K562 (cell line): ENCODE measurements around the gene WDR93. TPM values are rescaled to one million over a fixed set of nuclear protein-coding genes. Genes with fewer than 3 reads are reported as not detected.

ENCODE experiments used
- BHLHE40 ChIP-seq: IDR thresholded peaks from 2 replicates; pipeline ENCODE4 v1.6.1; 2011; ENCODE audit warnings: low read length, improper control_type of control experiment
- CHD2 ChIP-seq: IDR thresholded peaks from 2 replicates; pipeline ENCODE4 v1.6.1; 2011; ENCODE audit warnings: low read depth, low read length
- ELF1 ChIP-seq: fragments of 200-800 bp; sonication (Bioruptor generic); IDR thresholded peaks from 2 replicates; pipeline ENCODE4 v1.6.1; 2016; ENCODE audit warnings: missing genetic modification characterization, missing compliant biosample characterization
- EP400 ChIP-seq: fragments of 450-650 bp; IDR thresholded peaks from 2 replicates; pipeline ENCODE4 v1.6.1; 2017; ENCODE audit warnings: antibody characterized with exemption, mild to moderate bottlenecking, moderate library complexity
- FOXJ2 ChIP-seq: fragments of 200-800 bp; sonication (Bioruptor generic); IDR thresholded peaks from 2 replicates; pipeline ENCODE4 v1.6.1; 2016; ENCODE audit warnings: missing genetic modification characterization, missing compliant biosample characterization
- HDAC3 ChIP-seq: fragments of 450-650 bp; IDR thresholded peaks from 2 replicates; pipeline ENCODE4 v1.6.1; 2018; ENCODE audit warnings: borderline replicate concordance, mild to moderate bottlenecking, moderate library complexity; ENCODE audit not compliant: partially characterized antibody
- RFX1 ChIP-seq: fragments of 450-650 bp; IDR thresholded peaks from 2 replicates; pipeline ENCODE4 v1.6.1; 2016; ENCODE audit warnings: mild to moderate bottlenecking, moderate library complexity
- SMC3 ChIP-seq: conservative IDR thresholded peaks from 2 replicates; pipeline ENCODE4 v1.6.1; 2011; ENCODE audit warnings: low read depth, low read length, improper control_type of control experiment; ENCODE audit not compliant: insufficient read depth
- ZNF57 ChIP-seq: fragments of 450-650 bp; formaldehyde crosslinking; IDR thresholded peaks from 2 replicates; pipeline ENCODE4 v1.4.0; 2020; ENCODE audit warnings: mild to moderate bottlenecking, moderate library complexity
- polyA plus RNA-seq, 8 experiments: library from polyadenylated mRNA; depleted of rRNA in 4 of 8; stranded (reverse) in 5 of 8; unstranded in 3 of 8; fragments of >200 nt; fragmentation: Nextera tagmentation in 2 of 8; fragmentation: Illumina TruSeq in 1 of 8; extraction: Ambion mirVana in 2 of 8; extraction: Trizol in 1 of 8; gene quantifications; 2 replicates each; pipeline versions ENCODE4 v1.2.1 to v1.2.3, GENCODE V29; 2011 to 2014; ENCODE audit warnings: inconsistent platforms in 1 of 8, missing spikeins in 1 of 8
- total RNA-seq, 7 experiments: library from RNA; depleted of rRNA in 6 of 7; stranded (reverse); fragments of >200 nt in 6 of 7; fragmentation: Illumina TruSeq in 2 of 7; extraction: Trizol in 2 of 7; gene quantifications; 2 replicates each; pipeline versions ENCODE4 v1.2.1 to v1.2.3, GENCODE V29; 2011 to 2021; ENCODE audit warnings: low replicate concordance in 1 of 7
- TF ChIP-seq, protein P1 (sequence below): sonication (generic); formaldehyde crosslinking; IDR thresholded peaks from 2 replicates; pipeline ENCODE4 v1.8.0; 2023; ENCODE audit warnings: missing genetic modification reagents, mild to moderate bottlenecking, borderline replicate concordance
- TF ChIP-seq, protein P2 (sequence below): fragments of 450-650 bp; IDR thresholded peaks from 2 replicates; pipeline ENCODE4 v1.7.1; 2018; ENCODE audit warnings: mild to moderate bottlenecking, low read depth; ENCODE audit not compliant: partially characterized antibody
- TF ChIP-seq, protein P3 (sequence below): fragments of 450-650 bp; IDR thresholded peaks from 2 replicates; pipeline ENCODE4 v1.6.1; 2016; ENCODE audit warnings: mild to moderate bottlenecking
- TF ChIP-seq, protein P4 (sequence below): fragments of 250-450 bp; sonication (Bioruptor Pico); IDR thresholded peaks from 2 replicates; pipeline ENCODE4 v1.5.0; 2021
- TF ChIP-seq, protein P5 (sequence below): sonication (generic); formaldehyde crosslinking; IDR thresholded peaks from 2 replicates; pipeline ENCODE4 v1.8.0; 2022; ENCODE audit warnings: mild to moderate bottlenecking, missing genetic modification reagents

Gene WDR93
- total and polyA plus RNA-seq, 9 of the 15 experiments (the other 6 are each of a cell fraction or from before 2014, with no cell fraction given): not detected

DNA sequence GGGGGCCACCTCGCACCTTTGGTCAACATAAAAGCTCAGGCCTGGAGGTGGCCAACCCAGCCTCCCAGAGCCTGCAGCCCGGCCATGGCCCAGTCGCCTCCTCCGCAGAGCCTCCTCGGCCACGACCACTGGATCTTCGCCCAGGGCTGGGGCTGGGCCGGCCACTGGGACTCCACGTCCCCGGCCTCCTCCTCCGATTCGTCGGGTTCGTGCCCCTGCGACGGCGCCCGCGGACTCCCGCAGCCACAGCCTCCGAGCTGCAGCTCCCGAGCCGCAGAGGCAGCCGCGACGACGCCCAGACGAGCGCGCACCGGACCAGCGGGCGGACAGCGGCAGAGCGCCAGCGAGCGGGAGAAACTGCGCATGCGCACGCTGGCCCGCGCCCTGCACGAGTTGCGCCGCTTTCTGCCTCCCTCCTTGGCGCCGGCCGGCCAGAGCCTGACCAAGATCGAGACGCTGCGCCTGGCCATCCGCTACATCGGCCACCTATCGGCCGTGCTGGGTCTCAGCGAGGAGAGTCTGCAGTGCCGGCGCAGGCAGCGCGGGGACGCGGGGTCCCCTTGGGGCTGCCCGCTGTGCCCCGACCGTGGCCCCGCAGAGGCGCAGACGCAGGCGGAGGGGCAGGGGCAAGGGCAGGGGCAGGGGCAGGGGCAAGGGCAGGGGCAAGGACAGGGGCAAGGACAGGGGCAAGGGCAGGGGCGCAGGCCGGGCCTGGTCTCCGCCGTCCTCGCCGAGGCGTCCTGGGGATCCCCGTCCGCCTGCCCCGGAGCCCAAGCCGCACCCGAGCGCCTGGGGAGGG lies 85.9 kb downstream of the WDR93 start, which contains the start of gene MESP2 (continued):
- TF ChIP-seq, protein P1, sequence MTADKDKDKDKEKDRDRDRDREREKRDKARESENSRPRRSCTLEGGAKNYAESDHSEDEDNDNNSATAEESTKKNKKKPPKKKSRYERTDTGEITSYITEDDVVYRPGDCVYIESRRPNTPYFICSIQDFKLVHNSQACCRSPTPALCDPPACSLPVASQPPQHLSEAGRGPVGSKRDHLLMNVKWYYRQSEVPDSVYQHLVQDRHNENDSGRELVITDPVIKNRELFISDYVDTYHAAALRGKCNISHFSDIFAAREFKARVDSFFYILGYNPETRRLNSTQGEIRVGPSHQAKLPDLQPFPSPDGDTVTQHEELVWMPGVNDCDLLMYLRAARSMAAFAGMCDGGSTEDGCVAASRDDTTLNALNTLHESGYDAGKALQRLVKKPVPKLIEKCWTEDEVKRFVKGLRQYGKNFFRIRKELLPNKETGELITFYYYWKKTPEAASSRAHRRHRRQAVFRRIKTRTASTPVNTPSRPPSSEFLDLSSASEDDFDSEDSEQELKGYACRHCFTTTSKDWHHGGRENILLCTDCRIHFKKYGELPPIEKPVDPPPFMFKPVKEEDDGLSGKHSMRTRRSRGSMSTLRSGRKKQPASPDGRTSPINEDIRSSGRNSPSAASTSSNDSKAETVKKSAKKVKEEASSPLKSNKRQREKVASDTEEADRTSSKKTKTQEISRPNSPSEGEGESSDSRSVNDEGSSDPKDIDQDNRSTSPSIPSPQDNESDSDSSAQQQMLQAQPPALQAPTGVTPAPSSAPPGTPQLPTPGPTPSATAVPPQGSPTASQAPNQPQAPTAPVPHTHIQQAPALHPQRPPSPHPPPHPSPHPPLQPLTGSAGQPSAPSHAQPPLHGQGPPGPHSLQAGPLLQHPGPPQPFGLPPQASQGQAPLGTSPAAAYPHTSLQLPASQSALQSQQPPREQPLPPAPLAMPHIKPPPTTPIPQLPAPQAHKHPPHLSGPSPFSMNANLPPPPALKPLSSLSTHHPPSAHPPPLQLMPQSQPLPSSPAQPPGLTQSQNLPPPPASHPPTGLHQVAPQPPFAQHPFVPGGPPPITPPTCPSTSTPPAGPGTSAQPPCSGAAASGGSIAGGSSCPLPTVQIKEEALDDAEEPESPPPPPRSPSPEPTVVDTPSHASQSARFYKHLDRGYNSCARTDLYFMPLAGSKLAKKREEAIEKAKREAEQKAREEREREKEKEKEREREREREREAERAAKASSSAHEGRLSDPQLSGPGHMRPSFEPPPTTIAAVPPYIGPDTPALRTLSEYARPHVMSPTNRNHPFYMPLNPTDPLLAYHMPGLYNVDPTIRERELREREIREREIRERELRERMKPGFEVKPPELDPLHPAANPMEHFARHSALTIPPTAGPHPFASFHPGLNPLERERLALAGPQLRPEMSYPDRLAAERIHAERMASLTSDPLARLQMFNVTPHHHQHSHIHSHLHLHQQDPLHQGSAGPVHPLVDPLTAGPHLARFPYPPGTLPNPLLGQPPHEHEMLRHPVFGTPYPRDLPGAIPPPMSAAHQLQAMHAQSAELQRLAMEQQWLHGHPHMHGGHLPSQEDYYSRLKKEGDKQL (CRISPR knock-in tag): no peak
- TF ChIP-seq EP400: no peak
- TF ChIP-seq HDAC3: no peak
- TF ChIP-seq, protein P2, sequence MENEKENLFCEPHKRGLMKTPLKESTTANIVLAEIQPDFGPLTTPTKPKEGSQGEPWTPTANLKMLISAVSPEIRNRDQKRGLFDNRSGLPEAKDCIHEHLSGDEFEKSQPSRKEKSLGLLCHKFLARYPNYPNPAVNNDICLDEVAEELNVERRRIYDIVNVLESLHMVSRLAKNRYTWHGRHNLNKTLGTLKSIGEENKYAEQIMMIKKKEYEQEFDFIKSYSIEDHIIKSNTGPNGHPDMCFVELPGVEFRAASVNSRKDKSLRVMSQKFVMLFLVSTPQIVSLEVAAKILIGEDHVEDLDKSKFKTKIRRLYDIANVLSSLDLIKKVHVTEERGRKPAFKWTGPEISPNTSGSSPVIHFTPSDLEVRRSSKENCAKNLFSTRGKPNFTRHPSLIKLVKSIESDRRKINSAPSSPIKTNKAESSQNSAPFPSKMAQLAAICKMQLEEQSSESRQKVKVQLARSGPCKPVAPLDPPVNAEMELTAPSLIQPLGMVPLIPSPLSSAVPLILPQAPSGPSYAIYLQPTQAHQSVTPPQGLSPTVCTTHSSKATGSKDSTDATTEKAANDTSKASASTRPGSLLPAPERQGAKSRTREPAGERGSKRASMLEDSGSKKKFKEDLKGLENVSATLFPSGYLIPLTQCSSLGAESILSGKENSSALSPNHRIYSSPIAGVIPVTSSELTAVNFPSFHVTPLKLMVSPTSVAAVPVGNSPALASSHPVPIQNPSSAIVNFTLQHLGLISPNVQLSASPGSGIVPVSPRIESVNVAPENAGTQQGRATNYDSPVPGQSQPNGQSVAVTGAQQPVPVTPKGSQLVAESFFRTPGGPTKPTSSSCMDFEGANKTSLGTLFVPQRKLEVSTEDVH: no peak
- TF ChIP-seq, protein P3, sequence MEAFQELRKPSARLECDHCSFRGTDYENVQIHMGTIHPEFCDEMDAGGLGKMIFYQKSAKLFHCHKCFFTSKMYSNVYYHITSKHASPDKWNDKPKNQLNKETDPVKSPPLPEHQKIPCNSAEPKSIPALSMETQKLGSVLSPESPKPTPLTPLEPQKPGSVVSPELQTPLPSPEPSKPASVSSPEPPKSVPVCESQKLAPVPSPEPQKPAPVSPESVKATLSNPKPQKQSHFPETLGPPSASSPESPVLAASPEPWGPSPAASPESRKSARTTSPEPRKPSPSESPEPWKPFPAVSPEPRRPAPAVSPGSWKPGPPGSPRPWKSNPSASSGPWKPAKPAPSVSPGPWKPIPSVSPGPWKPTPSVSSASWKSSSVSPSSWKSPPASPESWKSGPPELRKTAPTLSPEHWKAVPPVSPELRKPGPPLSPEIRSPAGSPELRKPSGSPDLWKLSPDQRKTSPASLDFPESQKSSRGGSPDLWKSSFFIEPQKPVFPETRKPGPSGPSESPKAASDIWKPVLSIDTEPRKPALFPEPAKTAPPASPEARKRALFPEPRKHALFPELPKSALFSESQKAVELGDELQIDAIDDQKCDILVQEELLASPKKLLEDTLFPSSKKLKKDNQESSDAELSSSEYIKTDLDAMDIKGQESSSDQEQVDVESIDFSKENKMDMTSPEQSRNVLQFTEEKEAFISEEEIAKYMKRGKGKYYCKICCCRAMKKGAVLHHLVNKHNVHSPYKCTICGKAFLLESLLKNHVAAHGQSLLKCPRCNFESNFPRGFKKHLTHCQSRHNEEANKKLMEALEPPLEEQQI: no peak
- TF ChIP-seq CHD2: no peak
- TF ChIP-seq ZNF57 (CRISPR knock-in tag): no peak
- TF ChIP-seq, protein P4, sequence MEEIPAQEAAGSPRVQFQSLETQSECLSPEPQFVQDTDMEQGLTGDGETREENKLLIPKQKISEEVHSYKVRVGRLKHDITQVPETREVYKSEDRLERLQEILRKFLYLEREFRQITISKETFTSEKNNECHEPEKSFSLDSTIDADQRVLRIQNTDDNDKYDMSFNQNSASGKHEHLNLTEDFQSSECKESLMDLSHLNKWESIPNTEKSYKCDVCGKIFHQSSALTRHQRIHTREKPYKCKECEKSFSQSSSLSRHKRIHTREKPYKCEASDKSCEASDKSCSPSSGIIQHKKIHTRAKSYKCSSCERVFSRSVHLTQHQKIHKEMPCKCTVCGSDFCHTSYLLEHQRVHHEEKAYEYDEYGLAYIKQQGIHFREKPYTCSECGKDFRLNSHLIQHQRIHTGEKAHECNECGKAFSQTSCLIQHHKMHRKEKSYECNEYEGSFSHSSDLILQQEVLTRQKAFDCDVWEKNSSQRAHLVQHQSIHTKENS (CRISPR knock-in tag): no peak
- TF ChIP-seq, protein P5, sequence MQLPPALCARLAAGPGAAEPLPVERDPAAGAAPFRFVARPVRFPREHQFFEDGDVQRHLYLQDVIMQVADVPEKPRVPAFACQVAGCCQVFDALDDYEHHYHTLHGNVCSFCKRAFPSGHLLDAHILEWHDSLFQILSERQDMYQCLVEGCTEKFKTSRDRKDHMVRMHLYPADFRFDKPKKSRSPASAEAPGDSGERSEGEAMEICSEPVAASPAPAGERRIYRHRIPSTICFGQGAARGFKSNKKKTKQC (CRISPR knock-in tag): peak; percentile 64; the same call in 1 of the 2 replicates
- TF ChIP-seq SMC3: no peak
- TF ChIP-seq FOXJ2 (tag): no peak
- TF ChIP-seq RFX1: no peak
- TF ChIP-seq BHLHE40: peak; percentile 80
- no peak for TF ChIP-seq ELF1 (tag)
